Panc1 (cell line): ENCODE data around the gene TRAPPC1. TPM values are rescaled to one million over a fixed set of nuclear protein-coding genes. Genes with fewer than 3 reads are reported as not detected.

Experiments
- ATAC-seq: fragments of 200-7000 bp; cut with Tn5 transposase; 2 replicates; pipeline ENCODE4 v1.9.1; 2020; ENCODE audit warnings: mild to moderate bottlenecking, moderate library complexity
- BruUV-seq: library from RNA; stranded (reverse); fragments of 400-500 nt; replicated peaks from 2 replicates; lab custom pipeline; 2021; lab: Mats Ljungman, UMichigan
- CTCF ChIA-PET: fragments of 300-600 bp; sonication (Branson Sonifier 250); formaldehyde crosslinking; loops from one replicate; lab custom pipeline; 2022; ENCODE audit warnings: antibody characterized with exemption; lab: Charles Lee
- POLR2A ChIA-PET: fragments of 300-600 bp; sonication (Branson Sonifier 250); formaldehyde crosslinking; loops from one replicate; lab custom pipeline; 2022; ENCODE audit warnings: antibody characterized with exemption; lab: Charles Lee
- DNase-seq: peaks from one replicate; pipeline ENCODE4 v3.0.0-alpha.2; 2010; ENCODE audit warnings: low read depth, low spot score
- H3K27ac ChIP-seq: 2 replicates; pipeline ENCODE4 v1.5.1; 2011; ENCODE audit warnings: mild to moderate bottlenecking, low read length, inconsistent platforms
- H3K27me3 ChIP-seq: fragments of 200-500 bp; sonication (Bioruptor generic); 2 replicates; pipeline ENCODE4 v1.6.0; 2014; ENCODE audit warnings: low read length, inconsistent platforms; ENCODE audit not compliant: control insufficient read depth, insufficient read depth
- H3K36me3 ChIP-seq: fragments of 200-500 bp; sonication (Bioruptor generic); 2 replicates; pipeline ENCODE4 v1.5.1; 2014; ENCODE audit warnings: inconsistent platforms, mild to moderate bottlenecking, low read length, moderate library complexity; ENCODE audit not compliant: control insufficient read depth, insufficient read depth
- H3K4me1 ChIP-seq: 2 replicates; pipeline ENCODE4 v1.5.1; 2011; ENCODE audit warnings: inconsistent platforms, mild to moderate bottlenecking, low read length, moderate library complexity; ENCODE audit not compliant: control insufficient read depth, insufficient read depth
- H3K4me3 ChIP-seq, 2 experiments: 2 replicates each; pipeline ENCODE4 v1.5.1; 2011 to 2012; ENCODE audit warnings: low read depth in 2 of 2, low read length in 2 of 2, mild to moderate bottlenecking in 2 of 2, inconsistent platforms in 1 of 2, moderate library complexity in 1 of 2
- H3K9me3 ChIP-seq: fragments of 200-500 bp; sonication (Bioruptor generic); 2 replicates; pipeline ENCODE4 v1.5.1; 2014; ENCODE audit warnings: low read depth, mild to moderate bottlenecking, inconsistent platforms, low read length, moderate library complexity; ENCODE audit not compliant: control insufficient read depth, insufficient read depth
- POLR2AphosphoS5 ChIP-seq: IDR thresholded peaks from 2 replicates; pipeline ENCODE4 v1.6.1; 2012; ENCODE audit warnings: mild to moderate bottlenecking, low read depth, low read length, moderate library complexity
- SIN3A ChIP-seq: IDR thresholded peaks from 2 replicates; pipeline ENCODE4 v1.6.1; 2012; ENCODE audit warnings: low read depth, mild to moderate bottlenecking, low read length, moderate library complexity, borderline replicate concordance; ENCODE audit not compliant: insufficient read depth
- TCF7L2 ChIP-seq: IDR thresholded peaks from 2 replicates; pipeline ENCODE4 v1.6.1; 2011; ENCODE audit warnings: mild to moderate bottlenecking, low read depth, low read length, inconsistent platforms
- in situ Hi-C: cut with HindIII; loops from 2 replicates; pipeline ENCODE4 v1.10.0; 2016; ENCODE audit warnings: low sequenced_read_pairs, low pct_unique_long_range_greater_than_20kb
- intact Hi-C: fragments of 100-400 bp; cut with micrococcal nuclease; formaldehyde crosslinking; loops from one replicate; pipeline ENCODE4 v1.10.0; 2022; ENCODE audit not compliant: unreplicated experiment
- total RNA-seq: library from RNA; stranded (reverse); gene quantifications from one replicate; pipeline ENCODE4 v1.2.1, GENCODE V29; 2021; ENCODE audit not compliant: unreplicated experiment
- TF ChIP-seq, protein P1 (sequence below), 2 experiments: IDR thresholded peaks; 2 replicates each; pipeline ENCODE4 v1.6.1; 2011 to 2012; ENCODE audit warnings: low read depth in 2 of 2, control low read depth in 1 of 2, low read length in 1 of 2, mild to moderate bottlenecking in 1 of 2, moderate library complexity in 1 of 2; ENCODE audit not compliant: insufficient read depth in 1 of 2
- TF ChIP-seq, protein P2 (sequence below): fragments of 450-650 bp; IDR thresholded peaks from 2 replicates; pipeline ENCODE4 v1.5.1; 2017; ENCODE audit warnings: mild to moderate bottlenecking

TRAPPC1 gene
- total RNA-seq, 1 experiment from 2014 or later: 154 TPM

DNA sequence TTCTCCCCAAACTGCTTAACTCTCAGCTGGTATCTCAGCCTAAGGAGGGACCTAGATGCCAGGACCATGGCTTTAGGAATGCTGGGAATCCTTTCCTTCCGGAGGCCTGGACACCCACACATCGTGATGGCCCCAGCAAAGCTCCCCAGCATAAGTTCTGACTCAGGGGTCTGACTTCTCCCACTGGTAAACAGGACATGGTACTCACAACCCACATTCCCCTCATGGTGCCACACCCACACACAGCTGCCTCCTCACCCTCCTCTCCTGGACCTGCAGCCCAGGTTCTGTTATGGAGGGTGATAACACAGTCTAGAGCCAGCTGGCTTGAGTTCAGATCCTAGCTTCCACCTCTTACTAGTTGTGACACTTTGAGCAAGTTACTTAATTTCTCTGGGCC, 14.9 kb downstream of the TRAPPC1 start:
- Histone ChIP-seq H3K27me3 (no peaks in the 10 kb centered on the region), H3K9me3 (no peaks in the 10 kb centered on the region), H3K4me1 (peaks cover 10% of the 10 kb centered on the region), H3K4me3 (peak overlapping the region in 1 of 2 experiments; percentile 54; a peak in 2 of 4 replicates), H3K27ac (peak overlapping the region; percentile 80), H3K36me3 (peaks cover 3% of the 10 kb centered on the region)
- no peak for TF ChIP-seq TCF7L2
- no TSS peak for BruUV-seq
- in situ Hi-C loops (no loop called here), intact Hi-C loops (no loop called here)
- DNase-seq (no peak), ATAC-seq (no peak)
- ChIA-PET CTCF (interaction anchor here (0.5 kb wide), 1 partner anchor 95 kb away, joined by 9 read pairs; no protein-coding TSS in a partner anchor), POLR2A (interaction anchor here (0.5 to 0.7 kb wide), 3 partner anchors 15 to 80 kb away, joined by 3 to 6 read pairs (median 5); partner anchors contain the start of genes CNTROB and TRAPPC1)

DNA sequence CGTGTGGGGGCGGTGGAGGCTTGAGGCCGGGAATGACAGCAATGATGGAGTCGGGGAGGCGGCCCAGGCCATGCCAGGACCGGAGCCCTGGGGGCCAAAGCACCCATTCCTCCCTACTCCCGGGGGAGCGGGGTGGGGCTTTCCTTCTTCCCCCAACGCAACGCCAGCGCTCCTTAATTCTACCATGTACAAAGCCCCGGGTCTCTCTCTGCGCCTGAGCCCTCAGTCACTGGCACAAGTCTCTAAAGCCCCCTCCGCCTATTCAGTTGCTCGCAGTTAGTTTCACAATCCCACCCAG, 15.4 kb downstream of the TRAPPC1 start:
- no peaks in the 10 kb centered on the region for H3K27me3 ChIP-seq
- BruUV-seq: no TSS peak
- ChIA-PET CTCF (interaction anchor here (0.5 kb wide), 1 partner anchor 96 kb away, joined by 9 read pairs; no protein-coding TSS in a partner anchor), POLR2A (interaction anchor here (0.7 kb wide), 1 partner anchor 16 kb away, joined by 3 read pairs; the partner anchor contains the start of genes CNTROB and TRAPPC1)
- DNase-seq (no peak), ATAC-seq (no peak)
- intact Hi-C loops (no loop called here), in situ Hi-C loops (no loop called here)
- no peaks in the 10 kb centered on the region for H3K9me3 ChIP-seq
- TF ChIP-seq TCF7L2 (peak; percentile 78), POLR2AphosphoS5 (no peak)
- peak overlapping the region; percentile 80 for H3K27ac ChIP-seq
- peaks cover 3% of the 10 kb centered on the region for H3K36me3 ChIP-seq
- peak overlapping the region; percentile 54 to 59 for H3K4me3 ChIP-seq
- peaks cover 10% of the 10 kb centered on the region for H3K4me1 ChIP-seq

DNA sequence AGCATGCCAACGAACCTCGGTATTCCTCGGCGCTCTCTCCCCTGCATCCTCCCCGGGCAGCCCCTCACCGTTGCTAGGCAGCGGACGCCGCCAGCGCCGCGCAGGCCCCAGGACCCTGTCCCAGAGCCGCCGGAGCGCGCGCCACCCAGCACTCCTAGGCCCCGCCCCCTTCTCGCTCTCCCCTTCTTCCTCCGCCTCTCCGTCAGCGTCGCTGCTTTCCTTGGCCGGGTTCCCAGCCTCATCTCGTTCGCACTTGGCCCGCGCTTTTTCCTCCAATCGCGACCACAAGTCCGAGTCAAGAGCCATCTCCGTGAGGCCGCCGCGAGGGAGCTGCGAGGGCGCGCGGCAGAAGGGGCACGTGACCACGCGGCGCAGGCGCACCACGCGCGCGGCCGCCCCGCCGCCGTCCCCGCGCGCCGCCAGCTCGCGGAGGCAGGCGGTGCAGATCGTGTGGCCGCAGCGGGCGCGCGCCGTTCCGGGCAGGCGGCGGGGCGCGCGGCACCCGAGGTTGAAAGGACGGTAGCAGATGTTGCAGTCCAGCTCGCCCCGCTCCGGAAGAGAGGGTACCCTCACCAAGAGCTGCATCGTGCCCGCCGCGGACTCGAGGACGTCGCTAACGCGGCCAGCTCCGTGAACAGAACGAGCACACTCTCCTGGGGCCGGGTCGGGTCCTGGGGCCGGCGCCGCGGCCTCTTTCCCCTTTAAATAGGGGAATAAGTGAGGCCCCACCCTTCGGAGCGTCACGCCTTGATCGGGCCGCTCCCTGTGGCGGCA, 15.9 kb downstream of the TRAPPC1 start, which contains the start of gene RNF227:
Gene RNF227 (minus strand): TSS at position 679 of the 774 bp plus-strand sequence. CDS start 94 bp downstream, at position 585.
- H3K27ac ChIP-seq: peak within 1 kb of the TSS; percentile 86
- no TSS peak for BruUV-seq
- no peaks in the 10 kb centered on the region for H3K9me3 ChIP-seq
- ChIA-PET CTCF (interaction anchor here (0.7 kb wide), 1 partner anchor 1021 kb away, joined by 3 read pairs; no protein-coding TSS in a partner anchor), POLR2A (interaction anchor here (0.7 kb wide), 1 partner anchor 16 kb away, joined by 3 read pairs; the partner anchor contains the start of genes CNTROB and TRAPPC1)
- peak within 1 kb of the TSS; percentile 59 to 87 for H3K4me3 ChIP-seq
- H3K4me1 ChIP-seq: peaks cover 10% of the 10 kb centered on the region
- in situ Hi-C loops (no loop called here), intact Hi-C loops (no loop called here)
- H3K36me3 ChIP-seq: peaks cover 3% of the 10 kb centered on the region
- no peaks in the 10 kb centered on the region for H3K27me3 ChIP-seq
- ATAC-seq (peak; percentile 88), DNase-seq (peak; percentile 77)
- TF ChIP-seq, protein P1, sequence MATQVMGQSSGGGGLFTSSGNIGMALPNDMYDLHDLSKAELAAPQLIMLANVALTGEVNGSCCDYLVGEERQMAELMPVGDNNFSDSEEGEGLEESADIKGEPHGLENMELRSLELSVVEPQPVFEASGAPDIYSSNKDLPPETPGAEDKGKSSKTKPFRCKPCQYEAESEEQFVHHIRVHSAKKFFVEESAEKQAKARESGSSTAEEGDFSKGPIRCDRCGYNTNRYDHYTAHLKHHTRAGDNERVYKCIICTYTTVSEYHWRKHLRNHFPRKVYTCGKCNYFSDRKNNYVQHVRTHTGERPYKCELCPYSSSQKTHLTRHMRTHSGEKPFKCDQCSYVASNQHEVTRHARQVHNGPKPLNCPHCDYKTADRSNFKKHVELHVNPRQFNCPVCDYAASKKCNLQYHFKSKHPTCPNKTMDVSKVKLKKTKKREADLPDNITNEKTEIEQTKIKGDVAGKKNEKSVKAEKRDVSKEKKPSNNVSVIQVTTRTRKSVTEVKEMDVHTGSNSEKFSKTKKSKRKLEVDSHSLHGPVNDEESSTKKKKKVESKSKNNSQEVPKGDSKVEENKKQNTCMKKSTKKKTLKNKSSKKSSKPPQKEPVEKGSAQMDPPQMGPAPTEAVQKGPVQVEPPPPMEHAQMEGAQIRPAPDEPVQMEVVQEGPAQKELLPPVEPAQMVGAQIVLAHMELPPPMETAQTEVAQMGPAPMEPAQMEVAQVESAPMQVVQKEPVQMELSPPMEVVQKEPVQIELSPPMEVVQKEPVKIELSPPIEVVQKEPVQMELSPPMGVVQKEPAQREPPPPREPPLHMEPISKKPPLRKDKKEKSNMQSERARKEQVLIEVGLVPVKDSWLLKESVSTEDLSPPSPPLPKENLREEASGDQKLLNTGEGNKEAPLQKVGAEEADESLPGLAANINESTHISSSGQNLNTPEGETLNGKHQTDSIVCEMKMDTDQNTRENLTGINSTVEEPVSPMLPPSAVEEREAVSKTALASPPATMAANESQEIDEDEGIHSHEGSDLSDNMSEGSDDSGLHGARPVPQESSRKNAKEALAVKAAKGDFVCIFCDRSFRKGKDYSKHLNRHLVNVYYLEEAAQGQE (IDR thresholded peaks at IDR 0.05; ENCODE audit: insufficient read depth in 1 of 2, low read depth in 2 of 2, low read length in 1 of 2): 0 out of 4 replicates have a peak, but pooled peaks of 1 of the 2 experiments have one; percentile 19
- TF ChIP-seq SIN3A (peak; percentile 72; the same call in 1 of the 2 replicates), POLR2AphosphoS5 (peak; percentile 38), TCF7L2 (0 out of 2 replicates have a peak, but pooled peaks have one; percentile 6)
- TF ChIP-seq, protein P2, sequence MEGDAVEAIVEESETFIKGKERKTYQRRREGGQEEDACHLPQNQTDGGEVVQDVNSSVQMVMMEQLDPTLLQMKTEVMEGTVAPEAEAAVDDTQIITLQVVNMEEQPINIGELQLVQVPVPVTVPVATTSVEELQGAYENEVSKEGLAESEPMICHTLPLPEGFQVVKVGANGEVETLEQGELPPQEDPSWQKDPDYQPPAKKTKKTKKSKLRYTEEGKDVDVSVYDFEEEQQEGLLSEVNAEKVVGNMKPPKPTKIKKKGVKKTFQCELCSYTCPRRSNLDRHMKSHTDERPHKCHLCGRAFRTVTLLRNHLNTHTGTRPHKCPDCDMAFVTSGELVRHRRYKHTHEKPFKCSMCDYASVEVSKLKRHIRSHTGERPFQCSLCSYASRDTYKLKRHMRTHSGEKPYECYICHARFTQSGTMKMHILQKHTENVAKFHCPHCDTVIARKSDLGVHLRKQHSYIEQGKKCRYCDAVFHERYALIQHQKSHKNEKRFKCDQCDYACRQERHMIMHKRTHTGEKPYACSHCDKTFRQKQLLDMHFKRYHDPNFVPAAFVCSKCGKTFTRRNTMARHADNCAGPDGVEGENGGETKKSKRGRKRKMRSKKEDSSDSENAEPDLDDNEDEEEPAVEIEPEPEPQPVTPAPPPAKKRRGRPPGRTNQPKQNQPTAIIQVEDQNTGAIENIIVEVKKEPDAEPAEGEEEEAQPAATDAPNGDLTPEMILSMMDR: no peak
